ENCODE data around the gene TMEM25. TPM values are rescaled to one million over a fixed set of nuclear protein-coding genes. Genes with fewer than 3 reads are reported as not detected.

TMEM25 gene
- total RNA-seq (2022; extraction: Qiagen RNA extraction): 0.17 to 0.88 TPM (median 0.44 TPM) in 5 replicates

DNA sequence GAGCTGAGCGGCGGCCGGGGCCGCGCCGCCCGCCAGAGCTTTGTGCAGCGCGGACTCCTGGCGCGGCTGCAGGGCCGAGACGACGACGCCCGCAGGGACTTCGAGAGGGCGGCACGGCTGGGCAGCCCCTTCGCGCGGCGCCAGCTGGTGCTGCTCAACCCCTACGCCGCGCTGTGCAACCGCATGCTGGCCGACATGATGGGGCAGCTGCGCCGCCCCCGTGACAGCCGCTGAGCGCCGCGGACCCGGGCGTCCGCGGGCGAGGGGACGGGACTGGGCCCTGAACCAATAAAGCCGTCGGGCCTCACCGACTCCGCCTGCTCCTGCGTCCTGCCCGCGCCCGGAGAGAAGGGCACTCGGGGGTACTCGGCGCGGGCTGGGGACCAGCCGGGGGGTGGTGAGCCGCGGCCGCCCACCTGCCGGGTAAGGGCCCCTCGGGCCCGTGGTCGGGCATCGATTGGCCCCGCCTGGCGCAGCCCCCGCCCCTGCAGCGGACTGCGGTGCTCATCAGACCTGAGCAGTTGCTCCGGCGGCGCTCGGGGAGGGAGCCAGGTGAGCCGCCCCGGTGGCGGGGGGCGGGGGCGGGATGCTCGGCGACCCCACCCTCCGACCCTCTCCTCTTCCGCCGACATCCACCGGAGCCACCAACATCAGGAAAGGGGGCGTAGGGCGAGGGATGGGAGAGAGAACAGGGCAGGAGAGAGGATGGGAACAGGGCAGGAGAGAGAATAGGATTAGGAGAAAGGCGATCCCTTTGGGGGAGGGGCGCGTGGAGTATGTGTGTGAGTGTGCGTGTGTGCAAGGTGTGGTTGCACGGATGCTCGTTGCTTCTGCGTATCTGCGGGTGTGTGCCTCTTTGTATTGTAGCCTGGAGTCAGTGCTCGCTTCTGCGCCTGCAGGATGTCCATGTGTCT lies at the start of gene TMEM25:
Gene TMEM25, plus strand, starts transcription at position 510 of the 914 bp plus-strand sequence. CDS start 610 bp downstream, outside the sequence.

DNA sequence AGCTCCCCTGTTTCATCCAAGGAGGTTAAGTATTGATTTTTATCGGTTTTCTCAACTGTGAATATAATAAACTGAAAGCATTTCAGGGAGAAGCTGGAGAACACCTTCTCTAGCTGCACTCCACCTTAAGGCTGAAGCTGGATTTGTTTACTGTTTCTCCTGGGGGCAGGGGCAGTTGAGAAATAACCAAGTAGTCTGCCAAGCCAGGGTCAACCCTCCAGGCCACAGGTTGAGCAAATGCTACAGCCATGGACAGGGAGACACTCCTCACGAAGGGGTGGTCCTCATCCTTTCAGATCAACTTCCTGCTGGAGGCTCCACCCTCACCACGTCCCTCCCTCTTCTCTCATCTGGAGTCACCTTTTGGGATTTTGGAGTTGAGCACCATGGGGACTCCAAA lies 3.9 kb upstream of the TMEM25 start, which contains the start of gene TTC36:
Gene TTC36, plus strand, starts transcription at position 366 of the 400 bp plus-strand sequence. Its CDS starts 21 bp downstream, at position 387.

DNA sequence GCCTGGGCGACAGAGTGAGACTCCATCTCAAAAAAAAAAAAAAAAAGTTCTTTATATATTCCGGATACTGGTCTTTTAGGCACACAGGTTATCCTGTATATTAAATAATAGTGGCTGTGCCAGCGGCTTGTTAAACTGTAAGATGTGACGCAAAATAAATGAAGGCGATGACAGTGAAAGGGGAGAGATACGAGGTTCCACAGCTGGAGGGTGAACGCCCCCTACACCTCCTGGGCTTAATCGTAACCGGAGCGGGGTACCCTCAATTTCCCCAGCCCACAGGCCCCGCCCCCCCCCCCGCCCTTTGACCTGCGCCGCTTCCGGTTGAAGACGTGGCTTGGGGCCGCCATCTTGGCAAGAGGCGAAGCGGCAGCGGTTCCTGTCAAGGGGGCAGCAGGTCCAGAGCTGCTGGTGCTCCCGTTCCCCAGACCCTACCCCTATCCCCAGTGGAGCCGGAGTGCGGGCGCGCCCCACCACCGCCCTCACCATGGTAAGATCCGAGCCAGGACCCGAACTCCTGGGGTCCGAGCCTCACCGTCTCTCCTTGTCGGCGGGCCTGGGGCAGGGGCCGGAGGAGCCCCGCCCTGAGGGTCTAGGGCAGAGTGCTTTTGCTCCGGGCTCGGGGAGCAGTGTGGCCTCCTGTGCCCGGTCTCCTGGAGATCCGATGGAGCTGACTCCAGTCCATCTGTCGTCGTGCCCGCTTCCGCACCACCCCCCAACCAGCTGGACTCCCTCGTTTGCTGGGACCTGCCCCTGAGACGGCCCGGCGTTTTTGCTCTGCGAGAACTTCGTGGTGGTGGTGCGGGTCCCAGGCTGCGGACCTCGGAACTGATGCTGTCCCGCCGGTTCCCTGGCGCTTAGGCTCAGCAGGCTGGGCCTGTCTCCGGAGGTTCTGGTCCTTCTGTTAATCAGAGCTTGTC lies 41.3 kb downstream of the TMEM25 start, which contains the start of gene ARCN1:
Gene ARCN1, plus strand, starts transcription at position 349 of the 920 bp plus-strand sequence. Its CDS starts 139 bp downstream, at position 488.

Other genes starting within 250 kb of the TMEM25 start
- gene CD3E, start 226.5 kb upstream of the TMEM25 start, total RNA-seq (2022; extraction: Qiagen RNA extraction): not detected in 5 replicates
- not detected in 5 replicates for gene CD3D, start 188.5 kb upstream of the TMEM25 start, total RNA-seq (2022; extraction: Qiagen RNA extraction)
- not detected in 5 replicates for gene CD3G, start 186.8 kb upstream of the TMEM25 start, total RNA-seq (2022; extraction: Qiagen RNA extraction)
- gene UBE4A, start 171.6 kb upstream of the TMEM25 start, total RNA-seq (2022; extraction: Qiagen RNA extraction): 8.8 to 11.4 TPM (median 9.7 TPM) in 5 replicates
- gene ATP5MG, start 129.6 kb upstream of the TMEM25 start, total RNA-seq (2022; extraction: Qiagen RNA extraction): 163 to 210 TPM (median 186 TPM) in 5 replicates
- gene KMT2A, start 94.7 kb upstream of the TMEM25 start, total RNA-seq (2022; extraction: Qiagen RNA extraction): 11.4 to 15.1 TPM (median 13.5 TPM) in 5 replicates
- gene TTC36, start 3.7 kb upstream of the TMEM25 start, total RNA-seq (2022; extraction: Qiagen RNA extraction): not detected in 5 replicates
- 15.0 to 19.3 TPM (median 17.4 TPM) in 5 replicates for gene IFT46, start 34.7 kb downstream of the TMEM25 start, total RNA-seq (2022; extraction: Qiagen RNA extraction)
- gene ARCN1, start 41.2 kb downstream of the TMEM25 start, total RNA-seq (2022; extraction: Qiagen RNA extraction): 85.6 to 100.0 TPM (median 87.1 TPM) in 5 replicates
- 7.8 to 10.3 TPM (median 9.1 TPM) in 5 replicates for gene PHLDB1, start 76.4 kb downstream of the TMEM25 start, total RNA-seq (2022; extraction: Qiagen RNA extraction)
- not detected in 5 replicates for gene TREH, start 148.5 kb downstream of the TMEM25 start, total RNA-seq (2022; extraction: Qiagen RNA extraction)